Testis (tissue), 3 donors: ENCODE data around the gene HS6ST3. TPM values are rescaled to one million over a fixed set of nuclear protein-coding genes. Genes with fewer than 3 reads are reported as not detected.

Experiments
- DNase-seq: peaks from one replicate; pipeline ENCODE4 v3.0.0-alpha.2; 2019
- H3K27ac ChIP-seq, 2 donors: fragments of 200-600 bp; sonication (generic); one replicate each; pipeline ENCODE4 v1.5.1; 2019
- H3K27me3 ChIP-seq: fragments of 200-600 bp; sonication (generic); one replicate; pipeline ENCODE4 v1.5.1; 2019
- H3K36me3 ChIP-seq: fragments of 200-600 bp; sonication (generic); one replicate; pipeline ENCODE4 v1.5.1; 2017; ENCODE audit warnings: low read depth; ENCODE audit errors: missing control alignments
- H3K4me1 ChIP-seq: fragments of 200-600 bp; sonication (generic); one replicate; pipeline ENCODE4 v1.5.1; 2019
- H3K4me3 ChIP-seq, 2 donors: fragments of 200-600 bp; sonication (generic); one replicate each; pipeline ENCODE4 v1.5.1; 2017 to 2019
- H3K9me3 ChIP-seq: fragments of 200-600 bp; sonication (generic); one replicate; pipeline ENCODE4 v1.5.1; 2017
- POLR2A ChIP-seq: fragments of 450-650 bp; IDR thresholded peaks from one replicate; pipeline ENCODE4 v1.6.1; 2017; ENCODE audit warnings: antibody characterized with exemption, mild to moderate bottlenecking, moderate library complexity
- WGBS, 2 donors: methylation state at CpG; one replicate each; pipeline ENCODE4 v1.1.5; 2018; 5-methylcytosine and 5-hydroxymethylcytosine counted together
- intact Hi-C: fragments of 100-400 bp; cut with DNase I; formaldehyde crosslinking; loops from one replicate; pipeline ENCODE4 v1.15.1; 2023; ENCODE audit warnings: low total_unique reads
- polyA plus RNA-seq: library from polyadenylated mRNA; stranded (reverse); fragments of 350-450 nt; fragmentation: Illumina TruSeq; extraction: RNeasy Lipid Tissue Mini Kit (QIAGEN cat#74804); gene quantifications from one replicate; pipeline ENCODE4 v1.2.3, GENCODE V29; 2014; ENCODE audit warnings: low read depth, low replicate concordance; ENCODE audit not compliant: insufficient read depth
- total RNA-seq, 2 donors: library from RNA; depleted of rRNA; stranded (reverse); fragments of >200 nt; gene quantifications; one replicate each; pipeline ENCODE4 v1.2.3, GENCODE V29; 2016
- TF ChIP-seq, protein P1 (sequence below), 3 experiments: fragments of 450-650 bp in 2 of 3; fragments of 200-600 bp in 1 of 3; sonication (generic) in 1 of 3; IDR thresholded peaks; one replicate each; pipeline ENCODE4 v1.5.1; 2016 to 2019; ENCODE audit warnings: antibody characterized with exemption in 3 of 3, mild to moderate bottlenecking in 2 of 3, moderate library complexity in 1 of 3

HS6ST3 gene
- total and polyA plus RNA-seq, 3 donors from 2014 or later = 0.87 to 1.3 (median 1.3) TPM

DNA sequence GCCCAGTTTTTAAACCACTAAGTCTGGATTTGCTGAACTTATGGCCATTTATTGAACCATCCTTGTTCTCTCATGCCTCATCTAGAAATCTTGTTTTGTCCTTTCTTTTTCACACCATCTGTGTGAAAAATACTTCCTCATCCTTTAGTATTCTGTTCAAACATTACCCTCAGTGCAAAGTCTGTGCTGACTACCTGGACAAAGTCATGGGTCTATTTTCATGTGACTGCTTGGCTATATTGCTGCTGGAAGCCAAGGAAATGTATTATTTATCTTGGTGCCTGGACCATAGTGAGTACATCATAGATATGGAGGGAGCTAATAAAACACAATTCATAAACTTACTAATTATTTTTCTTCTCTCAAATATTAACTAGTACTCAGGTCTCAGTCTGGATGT lies 591.9 kb downstream of the HS6ST3 start:
- no peak for DNase-seq
- intact Hi-C loops = no loop called here
- H3K27me3 ChIP-seq = no peaks in the 10 kb centered on the region
- H3K27ac ChIP-seq = no peak overlapping the region
- no peak overlapping the region for H3K4me3 ChIP-seq
- TF ChIP-seq, protein P1, sequence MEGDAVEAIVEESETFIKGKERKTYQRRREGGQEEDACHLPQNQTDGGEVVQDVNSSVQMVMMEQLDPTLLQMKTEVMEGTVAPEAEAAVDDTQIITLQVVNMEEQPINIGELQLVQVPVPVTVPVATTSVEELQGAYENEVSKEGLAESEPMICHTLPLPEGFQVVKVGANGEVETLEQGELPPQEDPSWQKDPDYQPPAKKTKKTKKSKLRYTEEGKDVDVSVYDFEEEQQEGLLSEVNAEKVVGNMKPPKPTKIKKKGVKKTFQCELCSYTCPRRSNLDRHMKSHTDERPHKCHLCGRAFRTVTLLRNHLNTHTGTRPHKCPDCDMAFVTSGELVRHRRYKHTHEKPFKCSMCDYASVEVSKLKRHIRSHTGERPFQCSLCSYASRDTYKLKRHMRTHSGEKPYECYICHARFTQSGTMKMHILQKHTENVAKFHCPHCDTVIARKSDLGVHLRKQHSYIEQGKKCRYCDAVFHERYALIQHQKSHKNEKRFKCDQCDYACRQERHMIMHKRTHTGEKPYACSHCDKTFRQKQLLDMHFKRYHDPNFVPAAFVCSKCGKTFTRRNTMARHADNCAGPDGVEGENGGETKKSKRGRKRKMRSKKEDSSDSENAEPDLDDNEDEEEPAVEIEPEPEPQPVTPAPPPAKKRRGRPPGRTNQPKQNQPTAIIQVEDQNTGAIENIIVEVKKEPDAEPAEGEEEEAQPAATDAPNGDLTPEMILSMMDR (IDR thresholded peaks at IDR 0.05) = no peak
- TF ChIP-seq POLR2A = no peak
- no peaks in the 10 kb centered on the region for H3K4me1 ChIP-seq
- H3K9me3 ChIP-seq = no peaks in the 10 kb centered on the region
- H3K36me3 ChIP-seq = no peaks in the 10 kb centered on the region

DNA sequence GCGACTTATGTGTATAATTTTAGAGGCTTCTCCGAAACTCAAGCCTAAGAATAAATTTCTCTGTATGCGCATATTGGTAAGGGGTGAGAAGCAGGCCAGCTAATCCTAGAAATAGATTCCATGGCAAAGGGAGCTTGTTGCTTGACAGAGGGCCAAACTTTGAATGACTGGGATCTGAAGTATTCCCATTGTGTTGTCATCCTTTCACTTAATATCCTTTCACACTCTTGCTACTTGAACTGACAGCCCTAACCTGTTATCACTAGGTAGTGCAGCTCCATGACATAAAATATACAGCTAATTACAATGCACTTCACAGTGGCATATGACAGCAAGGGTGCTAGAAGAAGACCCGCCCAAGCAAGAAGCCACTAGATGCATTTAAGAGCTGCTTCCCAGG lies 594.6 kb downstream of the HS6ST3 start:
- intact Hi-C loops = no loop called here
- Histone ChIP-seq H3K4me3 (no peak overlapping the region), H3K27ac (no peak overlapping the region), H3K27me3 (no peaks in the 10 kb centered on the region), H3K9me3 (no peaks in the 10 kb centered on the region), H3K4me1 (no peaks in the 10 kb centered on the region), H3K36me3 (no peaks in the 10 kb centered on the region)
- no peak for TF ChIP-seq POLR2A
- TF ChIP-seq, protein P1 (IDR thresholded peaks at IDR 0.05) = no peak
- no peak for DNase-seq
- 91% methylated on average over 4 of the region's 4 CpGs for WGBS, 2 donors

DNA sequence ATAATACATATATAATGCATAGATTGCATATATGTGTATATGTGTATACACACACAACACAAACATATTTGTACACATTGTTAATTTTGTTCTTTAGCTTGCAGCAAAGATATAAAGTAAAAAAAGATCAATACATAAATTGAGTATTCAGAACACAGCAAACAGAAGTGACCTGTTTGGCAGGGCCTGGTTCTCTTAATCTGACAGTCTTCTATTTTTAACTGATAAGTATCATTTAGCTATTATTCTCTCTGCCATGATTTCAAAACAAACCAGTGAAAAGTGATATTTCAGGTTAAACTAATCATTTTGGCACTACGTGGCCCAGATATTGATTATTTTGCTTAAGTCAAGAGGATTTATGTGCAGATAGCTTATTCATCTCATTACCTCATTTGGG lies 595.0 kb downstream of the HS6ST3 start:
- 82 to 92% methylated on average over 1 of the region's 1 CpG for WGBS, 2 donors
- no peaks in the 10 kb centered on the region for H3K27me3 ChIP-seq

DNA sequence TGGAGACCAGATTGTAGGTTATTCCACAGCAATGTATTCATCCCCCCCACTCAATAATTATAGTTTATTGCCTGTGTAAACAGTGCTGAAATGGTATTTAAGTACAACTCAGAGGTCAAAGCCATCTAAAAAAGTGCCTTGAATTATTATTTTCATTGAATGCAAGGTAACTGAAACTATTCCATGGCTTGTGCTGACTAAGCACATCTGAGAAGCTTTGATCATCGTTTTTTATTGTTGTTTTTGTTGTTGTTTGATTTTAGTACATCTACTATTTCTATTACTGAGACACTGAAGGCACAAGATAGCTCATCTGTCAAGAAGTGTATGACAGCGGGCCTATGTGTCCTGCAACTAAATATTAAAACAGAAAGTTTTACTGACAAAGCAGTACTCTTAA lies 596.4 kb downstream of the HS6ST3 start:
- 28 to 29% methylated on average over 2 of the region's 2 CpGs for WGBS, 2 donors
- H3K36me3 ChIP-seq = no peaks in the 10 kb centered on the region
- no peaks in the 10 kb centered on the region for H3K27me3 ChIP-seq
- H3K4me1 ChIP-seq = no peaks in the 10 kb centered on the region
- H3K27ac ChIP-seq = no peak overlapping the region
- H3K9me3 ChIP-seq = no peaks in the 10 kb centered on the region
- H3K4me3 ChIP-seq = no peak overlapping the region
- intact Hi-C loops = no loop called here
- DNase-seq = no peak
- TF ChIP-seq POLR2A = no peak
- TF ChIP-seq, protein P1 (IDR thresholded peaks at IDR 0.05) = no peak

More for the DNA sequence above, 595.0 kb downstream of the HS6ST3 start:
- Histone ChIP-seq H3K27ac (no peak overlapping the region), H3K4me1 (no peaks in the 10 kb centered on the region), H3K36me3 (no peaks in the 10 kb centered on the region), H3K9me3 (no peaks in the 10 kb centered on the region), H3K4me3 (no peak overlapping the region)
- intact Hi-C loops = no loop called here
- DNase-seq = no peak
- TF ChIP-seq, protein P1 (IDR thresholded peaks at IDR 0.05) = no peak
- TF ChIP-seq POLR2A = no peak

DNA sequence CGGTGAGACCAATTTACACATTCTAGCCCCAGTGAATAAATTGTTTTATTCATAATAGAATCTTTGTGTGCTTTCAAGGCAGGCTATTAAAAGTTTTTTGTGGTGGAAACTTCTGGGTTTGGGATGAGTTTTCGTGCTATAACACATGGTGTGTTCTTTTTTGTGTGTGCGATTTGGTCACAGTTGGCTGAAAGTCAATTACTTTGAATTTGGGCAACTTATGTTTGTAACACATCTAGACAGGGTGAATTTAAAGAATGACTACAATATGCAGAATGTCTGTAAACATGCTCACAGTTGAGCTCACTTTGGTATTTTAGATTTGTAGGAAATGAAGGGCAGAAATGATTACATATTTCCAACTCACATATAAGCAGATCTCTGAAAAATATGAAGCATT lies 597.3 kb downstream of the HS6ST3 start:
- 90 to 91% methylated on average over 3 of the region's 3 CpGs for WGBS, 2 donors
- intact Hi-C loops = no loop called here
- no peak for DNase-seq
- TF ChIP-seq, protein P1 (IDR thresholded peaks at IDR 0.05) = no peak
- no peak for TF ChIP-seq POLR2A
- no peaks in the 10 kb centered on the region for H3K9me3 ChIP-seq
- no peak overlapping the region for H3K27ac ChIP-seq
- H3K27me3 ChIP-seq = no peaks in the 10 kb centered on the region
- no peak overlapping the region for H3K4me3 ChIP-seq
- no peaks in the 10 kb centered on the region for H3K4me1 ChIP-seq
- H3K36me3 ChIP-seq = no peaks in the 10 kb centered on the region
